ENCODE measurements around the gene SYCP2.

The SYCP2 gene

DNA sequence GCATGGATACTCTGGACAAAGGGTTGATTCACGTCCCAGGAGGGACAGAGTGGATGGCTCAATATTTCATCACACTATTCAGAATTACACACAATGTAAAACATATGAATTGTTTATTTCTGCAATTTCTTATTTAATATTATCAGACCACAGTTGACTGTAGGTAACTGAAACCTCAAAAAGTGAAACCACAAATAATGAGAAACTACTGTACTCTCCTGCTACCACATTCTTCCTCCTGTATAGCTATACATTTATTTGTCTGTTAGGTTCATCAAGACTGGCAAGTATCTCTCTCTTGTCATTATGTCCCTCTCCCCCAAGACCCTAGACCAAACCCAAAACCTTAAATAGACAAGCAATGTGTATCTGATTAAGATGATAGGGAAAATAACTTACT is 60.0 kb downstream of the SYCP2 start:
- TF ChIP-seq, protein P1, sequence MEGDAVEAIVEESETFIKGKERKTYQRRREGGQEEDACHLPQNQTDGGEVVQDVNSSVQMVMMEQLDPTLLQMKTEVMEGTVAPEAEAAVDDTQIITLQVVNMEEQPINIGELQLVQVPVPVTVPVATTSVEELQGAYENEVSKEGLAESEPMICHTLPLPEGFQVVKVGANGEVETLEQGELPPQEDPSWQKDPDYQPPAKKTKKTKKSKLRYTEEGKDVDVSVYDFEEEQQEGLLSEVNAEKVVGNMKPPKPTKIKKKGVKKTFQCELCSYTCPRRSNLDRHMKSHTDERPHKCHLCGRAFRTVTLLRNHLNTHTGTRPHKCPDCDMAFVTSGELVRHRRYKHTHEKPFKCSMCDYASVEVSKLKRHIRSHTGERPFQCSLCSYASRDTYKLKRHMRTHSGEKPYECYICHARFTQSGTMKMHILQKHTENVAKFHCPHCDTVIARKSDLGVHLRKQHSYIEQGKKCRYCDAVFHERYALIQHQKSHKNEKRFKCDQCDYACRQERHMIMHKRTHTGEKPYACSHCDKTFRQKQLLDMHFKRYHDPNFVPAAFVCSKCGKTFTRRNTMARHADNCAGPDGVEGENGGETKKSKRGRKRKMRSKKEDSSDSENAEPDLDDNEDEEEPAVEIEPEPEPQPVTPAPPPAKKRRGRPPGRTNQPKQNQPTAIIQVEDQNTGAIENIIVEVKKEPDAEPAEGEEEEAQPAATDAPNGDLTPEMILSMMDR (IDR thresholded peaks at IDR 0.05; ENCODE audit: insufficient read depth, missing control alignments), result no peak
- FAIRE-seq (no peak), DNase-seq (ENCODE audit: insufficient read length, low spot score) (no peak)

DNA sequence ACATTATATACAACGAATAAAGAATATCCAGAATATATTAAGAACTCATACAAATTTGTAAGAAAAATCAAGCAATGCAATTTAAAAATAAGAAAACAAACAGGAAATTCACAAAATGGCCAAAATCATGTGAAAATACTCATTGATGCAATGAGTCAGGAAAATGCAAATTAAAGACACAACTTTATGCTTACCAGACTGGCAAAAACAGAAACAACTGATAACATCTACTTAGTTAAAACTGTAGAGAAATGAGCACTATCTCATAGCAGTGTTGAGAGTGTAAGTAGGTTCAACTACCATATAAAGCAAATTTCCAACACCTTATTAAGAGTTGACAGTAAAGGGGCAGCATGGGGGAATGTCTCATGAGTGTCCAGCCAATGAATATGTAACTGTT is 62.3 kb downstream of the SYCP2 start:
- FAIRE-seq (no peak), DNase-seq (ENCODE audit: insufficient read length, low spot score) (no peak)
- TF ChIP-seq, protein P1 (IDR thresholded peaks at IDR 0.05; ENCODE audit: insufficient read depth, missing control alignments), result no peak

GRCh38 chr20:59866338-59866737 is 67.1 kb downstream of the SYCP2 start:
- TF ChIP-seq, protein P1 (IDR thresholded peaks at IDR 0.05; ENCODE audit: insufficient read depth, missing control alignments), result no peak
- DNase-seq (ENCODE audit: insufficient read length, low spot score), result no peak
- no peak for FAIRE-seq

- TF ChIP-seq, protein P1 (IDR thresholded peaks at IDR 0.05; ENCODE audit: insufficient read depth, missing control alignments), result no peak
- no peak for FAIRE-seq
- DNase-seq (ENCODE audit: insufficient read length, low spot score), result no peak
Observed at GRCh38 chr20:59864726-59865125, 68.7 kb downstream of the SYCP2 start.

GRCh38 chr20:59863058-59863457 is 70.4 kb downstream of the SYCP2 start:
- FAIRE-seq, result no peak
- TF ChIP-seq, protein P1 (IDR thresholded peaks at IDR 0.05; ENCODE audit: insufficient read depth, missing control alignments), result no peak
- DNase-seq (ENCODE audit: insufficient read length, low spot score), result no peak

DNA sequence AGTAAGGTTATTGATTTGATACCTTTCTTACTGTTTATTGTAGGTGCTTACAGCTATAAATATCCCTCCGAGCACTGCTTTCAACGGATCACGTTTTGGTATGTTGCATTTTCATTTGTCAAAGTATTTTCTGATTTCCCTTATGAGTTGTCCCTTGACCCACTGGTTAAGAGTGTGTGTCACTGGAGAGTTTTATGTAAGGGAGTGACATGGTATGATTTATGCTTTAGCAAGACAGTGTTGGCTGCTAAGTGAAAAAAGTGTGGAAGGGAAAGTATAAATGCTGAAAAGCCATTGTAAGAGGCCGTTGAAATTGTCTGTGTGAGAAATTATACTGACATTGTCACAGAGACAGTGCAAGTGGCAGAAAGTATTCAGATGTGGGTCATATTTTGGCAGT is 72.0 kb downstream of the SYCP2 start:
- FAIRE-seq (no peak), DNase-seq (ENCODE audit: insufficient read length, low spot score) (no peak)
- TF ChIP-seq, protein P1 (IDR thresholded peaks at IDR 0.05; ENCODE audit: insufficient read depth, missing control alignments), result no peak

DNA sequence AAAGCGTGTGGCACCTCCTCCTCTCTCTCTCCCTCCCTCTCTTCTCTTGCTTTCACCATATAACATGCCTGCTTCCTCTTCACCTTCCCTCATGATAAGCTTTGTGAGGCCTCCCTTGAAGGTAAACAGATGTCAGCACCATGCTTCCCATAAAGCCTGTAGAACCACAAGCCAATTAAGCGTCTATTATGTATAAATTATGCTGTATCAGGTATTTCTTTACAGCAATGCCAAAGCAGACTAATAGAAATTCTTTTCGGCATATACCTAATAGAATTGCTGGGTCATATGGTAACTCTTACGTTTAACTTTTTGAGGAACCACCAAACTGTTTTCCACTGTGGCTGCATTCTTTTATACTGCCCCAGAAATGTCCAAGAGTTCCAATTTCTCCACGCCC is 75.0 kb downstream of the SYCP2 start:
- FAIRE-seq, result no peak
- DNase-seq (ENCODE audit: insufficient read length, low spot score), result no peak
- TF ChIP-seq, protein P1 (IDR thresholded peaks at IDR 0.05; ENCODE audit: insufficient read depth, missing control alignments), result no peak

All from D721Med (cell line).